Ectodermal cell (in vitro differentiated cells): ENCODE data around the gene MORF4L2.
"Not testable (repeated sequence)": the region's sequence is repeated elsewhere in the genome, so short reads cannot be mapped to it uniquely, and the experiment has no call there.

Experiments
- H3K27ac ChIP-seq: 2 replicates; pipeline ENCODE4 v1.7.0; 2013; ENCODE audit warnings: mild to moderate bottlenecking, low read depth, low read length; ENCODE audit not compliant: insufficient read depth, poor library complexity, severe bottlenecking
- H3K27me3 ChIP-seq: 2 replicates; pipeline ENCODE4 v1.7.0; 2013; ENCODE audit warnings: mild to moderate bottlenecking, low read length; ENCODE audit not compliant: insufficient read depth, control insufficient read depth, poor library complexity, severe bottlenecking
- H3K36me3 ChIP-seq: one replicate; pipeline ENCODE4 v1.7.0; 2013; ENCODE audit warnings: low read length; ENCODE audit not compliant: control insufficient read depth, insufficient read depth
- H3K4me1 ChIP-seq: one replicate; pipeline ENCODE4 v1.7.0; 2013; ENCODE audit warnings: low read length; ENCODE audit not compliant: control insufficient read depth, insufficient read depth
- H3K4me3 ChIP-seq: 2 replicates; pipeline ENCODE4 v1.7.0; 2013; ENCODE audit warnings: low read depth, low read length, control low read depth; ENCODE audit not compliant: insufficient read depth
- H3K9me3 ChIP-seq: 2 replicates; pipeline ENCODE4 v1.7.0; 2013; ENCODE audit warnings: mild to moderate bottlenecking, low read length, moderate library complexity; ENCODE audit not compliant: control insufficient read depth
- whole genome bisulfite sequencing, 2 experiments: methylation state at CpG; one replicate each; pipeline ENCODE4 v1.1.7; 2013; ENCODE audit warnings: missing lambda C conversion rate in 2 of 2; 5-methylcytosine and 5-hydroxymethylcytosine counted together

The MORF4L2 gene

DNA sequence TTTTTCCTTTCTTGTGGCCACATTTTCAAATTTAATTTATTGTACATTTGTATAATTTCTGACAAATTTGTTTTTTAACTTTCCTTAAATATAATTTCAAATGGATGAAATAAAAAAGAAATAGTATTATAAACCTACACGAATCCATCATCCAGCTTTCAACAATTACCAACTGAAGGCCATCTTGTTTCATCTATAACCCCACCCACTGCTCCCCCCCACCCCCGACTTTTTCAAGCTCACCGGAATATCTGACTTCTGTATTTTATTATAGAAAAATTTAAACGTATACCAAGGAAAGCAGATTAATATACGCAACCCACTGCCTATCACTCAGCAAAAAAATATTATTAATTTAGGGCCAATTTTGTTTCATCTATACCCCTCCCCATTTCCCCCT is 1.1 kb downstream of the MORF4L2 start:
- H3K27ac ChIP-seq, result no peak overlapping the region
- H3K9me3 ChIP-seq, result no peaks in the 10 kb centered on the region
- WGBS, 2 experiments, result 4 to 10% methylated on average over 2 to 3 of the region's 5 CpGs
- H3K36me3 ChIP-seq, result no peaks in the 10 kb centered on the region
- H3K4me3 ChIP-seq, result peak overlapping the region; percentile 73
- no peaks in the 10 kb centered on the region for H3K4me1 ChIP-seq
- H3K27me3 ChIP-seq, result no peaks in the 10 kb centered on the region

DNA sequence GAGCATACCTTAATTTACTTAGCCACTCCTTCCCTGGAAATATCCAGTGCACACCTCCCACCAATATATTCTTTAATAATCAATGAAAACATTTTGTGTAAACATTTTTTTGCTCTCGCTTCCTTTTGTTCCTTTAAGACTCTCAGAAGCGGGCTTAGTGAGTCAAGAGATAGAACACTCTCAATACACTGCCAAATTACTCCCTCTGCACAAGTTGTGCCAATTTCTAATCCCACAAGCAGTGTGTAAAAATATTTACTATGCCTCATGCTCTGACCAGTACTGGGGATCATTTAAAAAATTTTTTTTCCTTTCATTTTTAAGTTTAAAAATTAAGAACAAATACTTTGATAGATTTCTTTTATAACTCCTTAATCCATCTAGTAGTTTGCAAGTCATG is 5.1 kb downstream of the MORF4L2 start:
- H3K4me1 ChIP-seq, result no peaks in the 10 kb centered on the region
- H3K4me3 ChIP-seq, result no peak overlapping the region
- H3K36me3 ChIP-seq, result peaks cover under 1% of the 10 kb centered on the region
- no peaks in the 10 kb centered on the region for H3K27me3 ChIP-seq
- WGBS, 2 experiments, result 94 to 100% methylated on average over 1 to 2 of the region's 2 CpGs
- H3K9me3 ChIP-seq, result no peaks in the 10 kb centered on the region
- no peak overlapping the region for H3K27ac ChIP-seq

DNA sequence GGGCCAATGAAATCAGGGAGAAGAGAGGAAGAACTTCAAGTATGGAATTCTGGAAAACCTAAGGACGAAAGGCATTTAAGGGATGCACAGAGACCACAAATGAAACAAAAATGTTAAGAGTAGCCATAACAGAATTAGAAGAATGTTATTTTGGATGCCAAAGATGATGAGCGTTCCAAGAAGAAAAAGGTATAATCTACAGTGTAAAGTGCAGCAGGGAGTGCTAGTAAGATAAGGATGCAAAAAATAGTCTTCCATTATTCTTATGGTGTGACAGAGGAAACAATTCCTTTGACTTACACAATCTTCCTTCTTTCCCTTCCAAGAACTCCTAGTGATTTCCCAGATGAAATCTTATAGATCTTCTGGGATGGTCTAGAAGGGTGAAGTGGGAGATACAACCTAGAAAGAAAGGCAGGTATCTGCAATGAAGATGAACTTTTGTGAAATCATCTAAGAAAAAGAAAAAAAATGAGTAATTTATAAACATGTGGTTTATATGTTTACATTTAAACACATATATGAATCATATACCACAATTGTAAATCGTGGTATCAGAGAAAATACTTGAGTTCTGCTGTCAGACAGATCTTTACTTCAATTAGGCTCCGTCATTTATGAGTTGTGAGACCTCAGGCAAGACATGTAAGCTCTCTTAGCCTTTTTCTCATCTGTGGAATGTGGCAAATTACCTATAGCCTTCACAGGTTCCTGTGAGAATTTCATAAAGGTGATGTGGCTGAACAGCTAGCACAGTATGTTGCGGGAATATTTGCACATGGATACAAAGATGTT is 8.1 kb downstream of the MORF4L2 start:
- H3K9me3 ChIP-seq, result no peaks in the 10 kb centered on the region
- WGBS, 2 experiments, result 95 to 98% methylated on average over 4 of the region's 5 CpGs
- no peaks in the 10 kb centered on the region for H3K4me1 ChIP-seq
- H3K4me3 ChIP-seq, result no peak overlapping the region
- no peaks in the 10 kb centered on the region for H3K27me3 ChIP-seq
- H3K36me3 ChIP-seq, result peaks cover 5% of the 10 kb centered on the region
- no peak overlapping the region for H3K27ac ChIP-seq

DNA sequence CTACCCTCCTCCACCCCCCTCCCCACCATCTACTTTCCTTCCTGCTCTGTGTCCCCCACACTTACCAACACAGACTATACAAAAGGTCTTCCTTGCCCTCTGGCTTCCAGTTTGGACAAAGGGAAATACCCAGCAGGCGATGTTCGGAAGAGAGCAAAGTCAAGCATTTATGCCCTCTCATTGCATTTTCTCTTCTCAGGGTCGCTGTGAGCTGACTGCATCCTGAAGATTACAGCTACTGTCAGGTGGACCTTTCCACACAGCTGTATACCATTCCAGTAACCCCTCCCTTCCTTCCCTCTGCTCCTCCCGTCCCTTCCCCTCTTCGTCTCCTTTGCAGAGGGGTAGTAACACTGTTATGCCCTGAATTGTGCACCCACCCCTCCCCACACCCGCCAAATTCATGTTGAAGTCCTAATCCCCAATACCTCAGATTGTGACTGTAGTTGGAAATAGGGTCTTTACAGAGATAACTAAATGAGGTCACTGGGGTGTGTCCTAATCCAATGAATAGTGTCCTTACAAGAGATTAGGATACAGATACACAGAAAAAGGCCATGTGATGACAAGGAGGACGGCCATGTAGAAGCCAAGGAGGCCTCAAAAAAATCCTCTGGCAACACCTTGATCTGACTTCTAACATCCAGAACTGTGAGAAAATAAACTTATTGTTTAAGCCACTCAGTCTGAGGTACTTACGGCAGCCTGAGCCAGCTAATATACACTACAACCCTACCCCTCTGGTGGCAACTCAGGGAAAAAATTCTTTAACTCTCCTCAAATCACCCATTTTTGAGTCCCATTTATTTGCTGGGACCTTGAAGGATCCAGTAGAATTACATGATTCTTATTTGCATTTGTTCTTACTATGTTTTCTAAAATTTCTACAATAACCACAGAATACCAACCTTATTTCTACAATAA is 11.7 kb downstream of the MORF4L2 start:
- Histone ChIP-seq H3K36me3 (peaks cover 5% of the 10 kb centered on the region), H3K9me3 (no peaks in the 10 kb centered on the region), H3K4me3 (no peak overlapping the region), H3K27ac (no peak overlapping the region), H3K27me3 (no peaks in the 10 kb centered on the region), H3K4me1 (no peaks in the 10 kb centered on the region)
- 61 to 70% methylated on average over 6 to 8 of the region's 8 CpGs for WGBS, 2 experiments

DNA sequence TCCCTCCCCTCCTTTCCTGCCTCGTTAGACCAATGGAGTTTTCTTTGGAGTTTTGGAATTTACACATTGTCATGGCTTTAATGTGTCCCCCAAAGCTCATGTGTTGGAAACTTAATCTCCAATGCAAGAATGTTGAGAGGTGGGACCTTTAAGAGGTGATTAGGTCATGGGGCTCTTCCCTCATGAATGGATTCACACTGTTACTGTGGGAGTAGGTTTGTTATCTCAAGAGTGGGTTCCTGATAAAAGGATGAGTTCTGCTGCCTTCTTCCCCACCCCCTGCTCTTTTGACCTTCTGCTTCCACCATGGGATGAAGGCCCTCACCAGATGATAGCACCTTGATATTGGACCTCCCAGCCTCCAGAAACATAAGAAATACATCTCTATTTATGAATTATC is 16.8 kb downstream of the MORF4L2 start:
- no peaks in the 10 kb centered on the region for H3K36me3 ChIP-seq
- no peak overlapping the region for H3K27ac ChIP-seq
- WGBS, 2 experiments, result no CpG with 5 or more reads among the region's 1 CpG
- no peak overlapping the region for H3K4me3 ChIP-seq
- H3K9me3 ChIP-seq, result no peaks in the 10 kb centered on the region
- no peaks in the 10 kb centered on the region for H3K27me3 ChIP-seq
- no peaks in the 10 kb centered on the region for H3K4me1 ChIP-seq

DNA sequence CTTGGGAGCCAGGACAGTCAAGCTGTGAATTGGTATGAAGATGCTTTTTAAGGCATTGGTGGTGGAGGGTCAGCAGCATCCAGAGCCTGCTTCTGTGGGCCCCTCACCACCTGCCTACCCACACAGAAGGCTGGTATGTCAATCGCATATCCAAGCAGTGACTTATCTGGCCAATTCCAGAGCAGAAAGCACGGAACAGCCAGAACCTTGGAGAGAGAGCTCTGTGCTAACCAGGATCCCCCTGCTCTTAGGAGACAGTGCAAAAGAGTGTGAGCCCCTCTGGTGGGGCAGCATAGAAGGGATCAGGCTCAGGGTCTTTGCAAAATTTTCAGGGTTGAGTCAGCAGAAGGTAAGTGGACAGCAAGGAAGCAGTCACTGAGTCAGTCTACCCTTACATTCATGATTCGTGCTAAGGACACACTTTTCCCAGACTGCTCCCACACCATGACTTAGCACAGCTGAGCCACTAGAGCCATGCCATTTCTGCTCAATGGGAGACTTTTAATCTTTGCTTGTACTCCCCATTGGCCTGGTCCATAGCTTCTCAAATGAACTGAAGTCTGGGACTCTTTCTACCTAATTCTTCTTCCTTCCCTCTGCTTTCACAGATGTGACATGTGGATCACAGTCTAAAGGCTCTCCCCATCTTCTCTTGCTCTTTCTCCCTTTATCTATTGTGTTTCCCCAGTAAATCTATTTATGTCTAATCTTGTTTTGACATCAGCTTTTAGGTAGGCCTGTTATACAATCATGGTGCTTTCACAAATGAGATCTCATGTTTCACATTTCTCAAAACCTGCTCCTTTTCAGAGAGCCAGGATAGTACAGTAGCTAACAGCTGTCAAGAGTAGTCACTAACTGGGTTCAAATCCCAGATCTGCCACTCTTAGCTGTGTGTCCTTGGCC is 20.0 kb downstream of the MORF4L2 start:
- Histone ChIP-seq H3K9me3 (no peaks in the 10 kb centered on the region), H3K27ac (no peak overlapping the region), H3K36me3 (no peaks in the 10 kb centered on the region), H3K4me3 (no peak overlapping the region), H3K4me1 (no peaks in the 10 kb centered on the region), H3K27me3 (no peaks in the 10 kb centered on the region)
- WGBS, 2 experiments, result 92 to 97% methylated on average over 3 of the region's 3 CpGs

DNA sequence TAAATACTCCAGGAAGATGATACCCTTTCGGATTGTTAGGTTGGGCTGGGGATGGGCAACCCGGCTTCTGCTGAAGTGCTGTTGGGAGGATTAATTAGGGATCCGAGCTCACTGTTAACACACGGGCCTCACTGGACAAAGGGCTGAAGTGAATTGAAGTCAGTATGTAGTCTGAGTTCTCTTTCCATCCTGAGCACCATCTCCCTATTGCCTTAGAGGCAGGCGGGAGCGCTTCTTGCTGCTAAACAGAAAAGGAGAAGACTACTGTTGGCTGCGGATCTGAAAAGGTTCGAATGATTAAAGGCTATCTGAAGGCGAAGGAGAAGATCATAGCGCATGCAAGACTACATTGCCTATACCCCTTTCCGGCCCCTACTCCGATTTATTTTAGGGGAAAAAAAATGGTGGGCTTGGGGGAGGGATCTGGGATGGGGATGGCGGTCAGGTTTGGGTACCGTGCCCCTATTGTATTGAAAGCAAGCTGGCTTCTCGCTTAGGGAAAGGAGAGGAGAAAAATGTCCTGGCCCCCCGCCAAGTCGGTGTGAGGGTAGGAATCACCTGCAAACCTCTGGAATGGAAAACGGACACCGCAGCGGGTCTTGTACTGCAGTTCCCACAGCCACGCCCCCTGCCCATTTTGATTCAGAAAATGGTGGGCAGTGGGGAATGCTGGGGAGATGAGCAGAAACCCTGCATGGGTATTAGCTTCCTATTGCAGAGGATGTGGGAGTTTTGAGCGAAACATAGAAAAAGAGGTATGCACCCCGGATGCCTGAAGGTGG is 22.3 kb downstream of the MORF4L2 start:
- H3K4me3 ChIP-seq, result no peak overlapping the region
- H3K27me3 ChIP-seq, result no peaks in the 10 kb centered on the region
- no peaks in the 10 kb centered on the region for H3K36me3 ChIP-seq
- WGBS, 2 experiments, result 82 to 88% methylated on average over 23 of the region's 23 CpGs
- H3K27ac ChIP-seq, result no peak overlapping the region
- H3K4me1 ChIP-seq, result no peaks in the 10 kb centered on the region
- H3K9me3 ChIP-seq, result no peaks in the 10 kb centered on the region

DNA sequence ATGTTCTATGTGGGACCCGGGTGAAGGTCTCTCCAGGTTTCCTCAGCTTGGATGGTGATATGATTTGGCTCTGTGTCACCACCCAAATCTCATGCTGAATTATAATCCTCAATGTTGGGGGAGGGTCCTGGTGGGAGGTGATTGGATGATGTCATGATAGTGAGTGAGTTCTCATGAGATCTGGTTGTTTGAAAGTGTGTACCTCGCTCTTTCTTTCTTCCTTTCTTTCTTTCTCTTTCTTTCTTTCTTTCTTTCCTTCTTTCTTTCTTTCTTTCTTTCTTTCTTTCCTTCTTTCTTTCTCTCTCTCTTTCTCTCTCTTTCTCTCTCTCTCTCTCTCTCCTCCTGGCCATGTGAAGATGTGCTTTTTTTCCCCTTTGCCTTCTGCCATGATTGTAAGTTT is 27.0 kb downstream of the MORF4L2 start:
- H3K36me3 ChIP-seq, H3K4me3 ChIP-seq, H3K27ac ChIP-seq, H3K27me3 ChIP-seq, H3K4me1 ChIP-seq, H3K9me3 ChIP-seq: not testable (repeated sequence)
- 96 to 100% methylated on average over 2 of the region's 2 CpGs for WGBS, 2 experiments

DNA sequence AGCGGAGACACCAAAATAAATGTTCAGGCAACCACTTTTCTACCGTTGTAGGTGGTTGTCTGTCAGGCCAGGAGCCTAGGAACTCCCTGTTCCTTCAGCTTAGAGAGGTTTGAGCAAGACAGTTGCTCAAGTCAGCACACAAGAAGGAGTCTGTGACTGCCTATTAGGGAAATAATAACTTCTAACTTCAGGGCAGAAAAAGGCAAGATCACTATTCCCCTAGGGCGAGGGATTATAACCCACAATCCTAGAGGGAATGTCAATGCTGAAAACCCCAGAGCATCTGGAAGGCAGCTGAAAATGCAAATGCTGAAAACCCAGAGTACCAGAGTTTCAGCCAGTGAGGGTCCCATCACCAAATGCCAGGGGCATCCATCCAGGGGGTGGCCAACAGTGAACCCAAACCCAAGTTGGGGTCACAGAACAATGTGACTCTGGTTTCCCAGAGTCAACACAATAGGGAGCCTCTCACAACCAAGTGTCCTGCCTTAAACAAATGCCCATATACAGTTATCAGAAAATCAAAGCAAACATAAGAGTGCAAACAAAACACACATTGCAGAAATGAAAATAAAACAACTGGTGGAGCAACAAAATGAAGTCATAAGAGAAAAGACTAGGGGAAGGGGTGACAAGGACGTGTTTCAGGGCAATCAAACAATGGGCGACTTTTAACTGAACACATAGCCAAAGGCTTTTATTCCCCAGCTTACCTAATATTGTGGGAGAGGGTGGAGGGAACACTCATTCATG is 27.6 kb downstream of the MORF4L2 start:
- WGBS, 2 experiments, result 89 to 95% methylated on average over 5 of the region's 5 CpGs
- no peak overlapping the region for H3K4me3 ChIP-seq
- H3K36me3 ChIP-seq, result no peaks in the 10 kb centered on the region
- no peaks in the 10 kb centered on the region for H3K27me3 ChIP-seq
- H3K27ac ChIP-seq, result no peak overlapping the region
- H3K9me3 ChIP-seq, result no peaks in the 10 kb centered on the region
- no peaks in the 10 kb centered on the region for H3K4me1 ChIP-seq
